GM23248 (cell line): ENCODE results near the gene ZNF521.

Experiments used
- EZH2 ChIP-seq: fragments of 200-600 bp; sonication (generic); IDR thresholded peaks from 2 replicates; pipeline ENCODE4 v1.6.1; 2018; ENCODE audit warnings: antibody characterized with exemption, mild to moderate bottlenecking; ENCODE audit not compliant: insufficient read depth, poor library complexity, severe bottlenecking
- EZH2phosphoT487 ChIP-seq: fragments of 200-600 bp; sonication (generic); IDR thresholded peaks from 2 replicates; pipeline ENCODE4 v1.6.1; 2018; ENCODE audit warnings: antibody characterized with exemption, moderate library complexity, mild to moderate bottlenecking, low read depth; ENCODE audit not compliant: insufficient read depth

DNA sequence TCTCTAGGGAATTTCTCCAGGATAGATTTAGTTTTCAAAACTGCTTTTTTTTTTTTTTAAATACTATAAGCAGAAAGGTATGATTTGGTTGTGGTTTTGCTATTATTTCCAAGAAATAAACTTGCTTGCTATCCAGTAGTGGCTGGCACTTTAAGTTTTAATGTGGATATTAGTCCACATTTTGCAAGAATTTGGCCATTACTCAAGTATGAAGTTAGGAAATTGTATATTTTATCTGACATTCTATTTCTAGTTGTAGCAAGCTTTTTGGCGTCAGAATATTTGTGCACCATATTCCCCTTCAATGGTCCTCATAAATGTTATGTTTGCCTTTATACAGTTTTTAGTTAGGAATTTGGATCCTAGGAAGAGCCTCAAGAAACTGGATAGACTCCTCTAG is 226.3 kb downstream of the ZNF521 start:
- TF ChIP-seq EZH2phosphoT487 (no peak), EZH2 (no peak)
